Stimulated activated CD8-positive, alpha-beta memory T cell treated with anti-CD3 and anti-CD28 coated beads, Interleukin-7, amount 100 ng/mL, for 48 hours (primary cell): Measurements from ENCODE around the gene FRMD4A.
A peak's percentile ranks its signal among the peaks of the same experiment; 100 is the strongest.
"Not testable (repeated sequence)": the region's sequence is repeated elsewhere in the genome, so short reads cannot be mapped to it uniquely, and the experiment has no call there.

Source experiments
- DNase-seq, 2 donors: peaks; one replicate each; pipeline ENCODE4 v3.0.0-alpha.2; 2020; ENCODE audit warnings: low read depth in 1 of 2; ENCODE audit errors: extremely low read depth in 1 of 2

The FRMD4A gene

DNA sequence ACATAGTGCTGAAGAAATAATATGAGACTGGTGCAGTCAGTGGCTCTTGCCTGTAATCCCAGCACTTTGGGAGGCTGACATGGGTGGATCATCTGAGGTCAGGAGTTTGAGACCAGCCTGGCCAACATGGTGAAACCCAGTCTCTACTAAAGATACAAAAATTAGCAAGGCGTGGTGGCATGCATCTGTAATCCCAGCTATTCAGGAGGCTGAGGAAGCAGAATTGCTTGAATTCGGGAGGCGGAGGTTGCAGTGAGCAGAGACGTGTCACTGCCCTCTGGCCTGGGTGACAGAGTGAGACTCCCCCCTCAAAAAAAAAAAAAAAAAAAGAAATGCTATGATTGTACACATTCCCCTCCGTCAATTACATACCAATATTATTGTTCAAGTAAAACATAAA lies 615.1 kb downstream of the FRMD4A start:
- not testable (repeated sequence) for DNase-seq

DNA sequence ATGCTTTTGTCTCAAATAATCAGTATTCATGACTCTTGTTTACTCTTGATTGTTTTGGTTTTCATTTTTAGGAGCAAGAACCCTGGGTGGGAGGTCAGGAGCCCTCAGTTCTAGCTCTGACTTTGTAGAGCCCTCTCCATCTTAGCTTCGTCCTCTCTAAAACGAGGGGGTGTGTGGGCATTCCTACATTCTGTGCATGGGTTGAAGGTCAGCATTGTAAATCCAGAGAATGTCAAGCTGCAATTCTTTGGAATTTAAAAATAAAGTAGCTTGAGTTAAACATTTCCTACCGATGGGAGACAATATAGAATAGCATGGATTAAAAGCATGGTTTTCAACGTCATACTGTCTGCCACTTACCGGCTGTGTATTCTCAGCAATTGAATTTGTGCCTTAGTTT lies 615.6 kb downstream of the FRMD4A start:
- no peak for DNase-seq

- DNase-seq, result peak; percentile 8 to 41
Measured at GRCh38 chr10:13712837-13713581, 617.7 kb downstream of the FRMD4A start.

GRCh38 chr10:13712476-13712836 lies 618.3 kb downstream of the FRMD4A start:
- DNase-seq, result no peak

GRCh38 chr10:13711291-13711690 lies 619.4 kb downstream of the FRMD4A start:
- no peak for DNase-seq

GRCh38 chr10:13709931-13710650 lies 620.6 kb downstream of the FRMD4A start:
- no peak for DNase-seq

GRCh38 chr10:13708256-13708990 lies 622.3 kb downstream of the FRMD4A start:
- DNase-seq, result no peak

DNA sequence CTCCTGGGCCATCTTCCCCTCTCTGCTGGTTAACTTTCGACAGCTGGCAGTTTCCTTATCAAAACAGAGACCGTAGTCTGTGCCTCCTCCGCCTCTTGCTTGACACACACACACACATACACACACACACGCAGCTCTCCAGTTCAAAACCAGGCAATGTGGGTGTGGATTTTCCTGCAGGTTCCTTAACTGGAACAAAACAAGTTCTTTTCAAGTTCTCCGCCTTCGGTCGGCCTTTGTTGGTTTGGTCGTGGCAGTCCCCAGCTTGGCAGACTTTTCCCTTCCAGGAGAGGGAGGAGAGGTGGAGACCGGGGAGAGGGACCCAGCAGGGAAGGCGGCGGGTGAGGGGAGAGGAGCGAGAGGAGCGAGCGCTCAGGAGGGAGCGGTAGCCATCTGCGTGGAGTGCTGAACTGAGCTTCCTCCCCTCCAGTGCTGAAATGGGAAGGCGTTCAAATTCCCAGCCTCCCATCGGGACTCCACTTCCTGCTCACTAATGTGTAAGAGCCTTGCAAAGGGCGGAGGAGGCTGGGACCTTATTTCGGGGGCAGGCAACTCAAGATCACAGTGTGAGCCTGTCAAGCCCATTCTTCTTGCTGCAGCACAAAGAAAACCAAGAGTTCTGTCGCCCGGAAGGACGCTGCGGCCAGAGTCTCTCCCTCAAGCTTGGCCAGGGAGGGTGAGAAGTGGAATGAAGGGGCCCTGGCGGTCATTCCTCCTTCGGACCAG lies 623.4 kb downstream of the FRMD4A start:
- DNase-seq, result no peak

GRCh38 chr10:13706604-13707003 lies 624.1 kb downstream of the FRMD4A start:
- no peak for DNase-seq

DNA sequence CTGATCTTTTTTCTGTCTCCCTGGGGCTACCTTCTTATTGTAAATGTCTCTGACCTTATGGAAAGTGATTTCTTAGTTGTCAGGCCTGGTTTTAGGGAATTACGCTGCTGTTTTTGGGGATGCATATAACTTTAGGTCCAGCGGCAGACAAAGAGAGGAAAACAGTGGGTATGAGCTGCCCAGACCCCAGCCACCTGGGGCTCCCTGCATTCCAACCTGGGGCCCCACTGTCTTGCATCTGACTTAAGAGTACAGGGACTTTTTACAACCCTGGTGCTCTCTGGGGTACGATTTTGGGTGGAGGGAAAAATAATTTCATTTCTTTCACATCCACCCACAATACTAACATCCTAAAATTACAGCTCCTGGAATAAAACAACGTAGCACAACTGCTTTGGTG lies 624.5 kb downstream of the FRMD4A start:
- DNase-seq, result no peak

GRCh38 chr10:13705526-13706174 lies 625.1 kb downstream of the FRMD4A start:
- DNase-seq, result no peak

GRCh38 chr10:13704964-13705363 lies 625.8 kb downstream of the FRMD4A start:
- DNase-seq, result no peak

- no peak for DNase-seq
Measured at GRCh38 chr10:13703997-13704536, 626.7 kb downstream of the FRMD4A start.

DNA sequence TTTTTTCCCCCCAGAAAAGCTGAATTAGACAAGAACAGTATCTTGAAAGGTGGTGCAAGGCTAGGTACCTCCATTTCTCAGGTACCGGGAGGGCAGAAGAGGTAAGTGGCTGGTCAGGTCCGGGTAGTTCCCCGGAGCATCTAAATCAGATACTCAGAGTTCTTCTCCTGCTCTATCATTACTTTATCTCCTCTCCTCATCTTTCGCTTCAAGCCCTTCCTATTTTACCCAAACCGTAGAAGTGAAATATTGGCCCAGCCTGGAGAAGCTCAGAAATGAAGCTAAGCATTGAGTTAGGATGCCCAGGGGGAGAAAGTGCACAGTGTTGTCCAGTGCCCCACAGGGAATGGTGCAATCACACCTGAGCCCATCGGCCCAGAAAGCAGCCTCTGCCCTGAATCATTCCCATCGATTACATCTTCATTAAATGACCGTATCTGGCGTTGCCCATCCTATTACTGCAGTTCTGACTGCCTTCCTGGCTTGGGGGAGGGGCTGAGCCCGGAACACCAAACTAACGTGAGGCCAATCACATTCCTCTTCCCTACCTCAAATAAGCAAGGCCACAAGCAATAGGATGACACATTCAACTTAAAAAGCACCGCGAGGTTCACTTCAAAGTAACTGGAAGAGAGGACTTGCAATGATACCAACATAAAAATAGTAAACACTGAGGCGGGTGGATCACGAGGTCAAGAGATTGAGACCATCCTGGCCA lies 627.5 kb downstream of the FRMD4A start:
- no peak for DNase-seq

GRCh38 chr10:13701157-13701919 lies 629.4 kb downstream of the FRMD4A start:
- DNase-seq, result no peak

- no peak for DNase-seq
Measured at GRCh38 chr10:13700473-13701144, 630.1 kb downstream of the FRMD4A start.

DNA sequence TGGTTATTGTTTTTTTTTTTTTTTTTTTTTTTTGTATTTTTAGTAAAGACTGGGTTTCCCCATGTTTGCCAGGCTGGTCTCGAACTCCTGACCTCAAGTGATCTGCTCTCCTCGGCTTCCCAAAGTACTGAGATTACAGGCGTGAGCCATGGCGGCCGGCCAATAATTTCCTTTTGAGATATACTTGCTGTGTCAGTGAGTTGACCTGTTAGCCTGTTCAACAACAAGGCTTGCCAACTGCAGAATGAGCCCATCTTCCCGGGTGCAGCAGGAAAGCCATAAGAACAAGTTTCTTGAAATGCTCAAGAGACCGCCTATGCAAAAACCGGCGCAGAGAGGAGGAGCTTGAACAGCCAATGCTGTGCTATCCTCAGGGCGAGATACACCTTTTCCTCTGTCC lies 631.5 kb downstream of the FRMD4A start:
- DNase-seq, result no peak

DNA sequence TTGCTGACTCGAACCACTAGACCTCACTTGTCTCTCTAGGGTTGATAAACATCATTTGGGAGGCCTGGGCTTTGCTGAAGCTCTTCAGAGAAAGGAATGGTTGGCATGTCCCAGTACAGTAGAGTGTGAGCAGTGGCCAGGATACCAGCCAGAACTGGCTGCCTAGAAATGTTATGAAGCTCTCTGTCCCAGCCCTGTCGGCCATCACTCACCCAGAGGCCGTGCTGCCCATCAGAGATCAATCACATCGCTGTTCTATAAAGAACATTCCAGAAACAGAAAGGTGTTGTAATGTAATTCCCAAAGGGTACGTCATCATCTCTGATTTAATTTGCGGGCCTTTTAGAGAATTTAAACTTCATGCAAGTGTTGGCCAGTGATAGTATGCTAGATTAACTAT lies 632.5 kb downstream of the FRMD4A start:
- DNase-seq, result no peak
